Adipose tissue (tissue), 3 donors: ENCODE results near the gene TRMO. TPM values are rescaled to one million over a fixed set of nuclear protein-coding genes. Genes with fewer than 3 reads are reported as not detected.

Experiments used
- polyA plus RNA-seq, 3 donors: library from polyadenylated mRNA; stranded (reverse); fragments of 200-250 nt; gene quantifications; one replicate each; pipeline ENCODE4 v1.2.3, GENCODE V29; 2013
- donor health status: healthy with polysubstance abuse.
- donor health status: Bipolar disorder and iron deficiency.
- donor health status: healthy.

Gene TRMO
- polyA plus RNA-seq, 3 donors = 5.8 to 11.5 (median 6.9) TPM

Other genes with a start within 250 kb of the TRMO start
- gene XPA, start 225.2 kb downstream of the TRMO start, polyA plus RNA-seq = 10 to 100 TPM in 2 of 3 donors, 1 to 10 TPM in 1; 7.3 to 26.3 (median 13.0) TPM
- under 1 TPM in 2 of 3 donors, not detected in 1; 0.02 to 0.03 TPM for gene FOXE1, start 69.3 kb downstream of the TRMO start, polyA plus RNA-seq
- gene HEMGN, start 15.7 kb upstream of the TRMO start, polyA plus RNA-seq = under 1 TPM in 2 of 3 donors, not detected in 1; 0.03 to 0.04 TPM
- 100 to 1,000 TPM in 2 of 3 donors, 10 to 100 TPM in 1; 92.1 to 253 (median 129) TPM for gene ANP32B, start 60.8 kb upstream of the TRMO start, polyA plus RNA-seq
- gene NANS, start 134.2 kb upstream of the TRMO start, polyA plus RNA-seq = 10 to 100 TPM; 44.3 to 48.5 (median 45.6) TPM
- 1 to 10 TPM; 1.2 to 5.6 (median 2.6) TPM for gene TRIM14, start 196.7 kb upstream of the TRMO start, polyA plus RNA-seq